ENCODE results near the gene SFMBT2.
"Not testable (repeated sequence)": the region's sequence is repeated elsewhere in the genome, so short reads cannot be mapped to it uniquely, and the experiment has no call there.

Gene SFMBT2

GRCh38 chr10:7316839-7317238 lies 94.0 kb downstream of the SFMBT2 start:
- DNase-seq (ENCODE audit: low read depth, low spot score) = no peak
- in situ Hi-C loops (cut with HindIII; ENCODE audit: low sequenced_read_pairs) = no loop called here
- TF ChIP-seq CTCF (IDR thresholded peaks at IDR 0.05; ENCODE audit: low read depth, low read length) = no peak
- no peak overlapping the region for H3K4me3 ChIP-seq (ENCODE audit: low read depth, low read length)

GRCh38 chr10:7315906-7316305 lies 94.9 kb downstream of the SFMBT2 start:
- DNase-seq (ENCODE audit: low read depth, low spot score) = no peak
- in situ Hi-C loops (cut with HindIII; ENCODE audit: low sequenced_read_pairs) = no loop called here
- no peak overlapping the region for H3K4me3 ChIP-seq (ENCODE audit: low read depth, low read length)
- TF ChIP-seq CTCF (IDR thresholded peaks at IDR 0.05; ENCODE audit: low read depth, low read length) = no peak

GRCh38 chr10:7314170-7314569 lies 96.7 kb downstream of the SFMBT2 start:
- in situ Hi-C loops (cut with HindIII; ENCODE audit: low sequenced_read_pairs) = no loop called here
- no peak for DNase-seq (ENCODE audit: low read depth, low spot score)
- TF ChIP-seq CTCF (IDR thresholded peaks at IDR 0.05; ENCODE audit: low read depth, low read length) = no peak
- H3K4me3 ChIP-seq (ENCODE audit: low read depth, low read length) = no peak overlapping the region

GRCh38 chr10:7312488-7312857 lies 98.4 kb downstream of the SFMBT2 start:
- no peak for TF ChIP-seq CTCF (IDR thresholded peaks at IDR 0.05; ENCODE audit: low read depth, low read length)
- H3K4me3 ChIP-seq (ENCODE audit: low read depth, low read length) = no peak overlapping the region
- in situ Hi-C loops (cut with HindIII; ENCODE audit: low sequenced_read_pairs) = no loop called here
- no peak for DNase-seq (ENCODE audit: low read depth, low spot score)

- H3K4me3 ChIP-seq (ENCODE audit: low read depth, low read length); in situ Hi-C loops (cut with HindIII; ENCODE audit: low sequenced_read_pairs); DNase-seq (ENCODE audit: low read depth, low spot score): not testable (repeated sequence)
These were observed 98.9 kb downstream of the SFMBT2 start for GRCh38 chr10:7311850-7312487.

- no peak overlapping the region for H3K4me3 ChIP-seq (ENCODE audit: low read depth, low read length)
- in situ Hi-C loops (cut with HindIII; ENCODE audit: low sequenced_read_pairs) = no loop called here
- DNase-seq (ENCODE audit: low read depth, low spot score) = no peak
- no peak for TF ChIP-seq CTCF (IDR thresholded peaks at IDR 0.05; ENCODE audit: low read depth, low read length)
These were observed 99.5 kb downstream of the SFMBT2 start for GRCh38 chr10:7311218-7311849.

GRCh38 chr10:7310076-7310475 lies 100.8 kb downstream of the SFMBT2 start:
- in situ Hi-C loops (cut with HindIII; ENCODE audit: low sequenced_read_pairs) = no loop called here
- TF ChIP-seq CTCF (IDR thresholded peaks at IDR 0.05; ENCODE audit: low read depth, low read length) = no peak
- H3K4me3 ChIP-seq (ENCODE audit: low read depth, low read length) = no peak overlapping the region
- DNase-seq (ENCODE audit: low read depth, low spot score) = no peak
